ENCODE data around the gene TRIO. TPM values are rescaled to one million over a fixed set of nuclear protein-coding genes. Genes with fewer than 3 reads are reported as not detected.

The TRIO gene
- total and polyA plus RNA-seq, 7 donors: 18.5 to 77.5 (median 35.0) TPM

GRCh38 chr5:14231156-14231555 lies 88.0 kb downstream of the TRIO start:
- ATAC-seq (no peak), DNase-seq (no peak)
- H3K4me3 ChIP-seq: no peak overlapping the region
- intact Hi-C loops (cut with DNase I): no loop called here
- H3K4me1 ChIP-seq: peaks cover 51% of the 10 kb centered on the region
- no peaks in the 10 kb centered on the region for H3K36me3 ChIP-seq (ENCODE audit: insufficient read depth in 1 of 2, low read depth in 1 of 2)
- no peaks in the 10 kb centered on the region for H3K9me3 ChIP-seq
- H3K27ac ChIP-seq: no peak overlapping the region
- TF ChIP-seq, protein P1, sequence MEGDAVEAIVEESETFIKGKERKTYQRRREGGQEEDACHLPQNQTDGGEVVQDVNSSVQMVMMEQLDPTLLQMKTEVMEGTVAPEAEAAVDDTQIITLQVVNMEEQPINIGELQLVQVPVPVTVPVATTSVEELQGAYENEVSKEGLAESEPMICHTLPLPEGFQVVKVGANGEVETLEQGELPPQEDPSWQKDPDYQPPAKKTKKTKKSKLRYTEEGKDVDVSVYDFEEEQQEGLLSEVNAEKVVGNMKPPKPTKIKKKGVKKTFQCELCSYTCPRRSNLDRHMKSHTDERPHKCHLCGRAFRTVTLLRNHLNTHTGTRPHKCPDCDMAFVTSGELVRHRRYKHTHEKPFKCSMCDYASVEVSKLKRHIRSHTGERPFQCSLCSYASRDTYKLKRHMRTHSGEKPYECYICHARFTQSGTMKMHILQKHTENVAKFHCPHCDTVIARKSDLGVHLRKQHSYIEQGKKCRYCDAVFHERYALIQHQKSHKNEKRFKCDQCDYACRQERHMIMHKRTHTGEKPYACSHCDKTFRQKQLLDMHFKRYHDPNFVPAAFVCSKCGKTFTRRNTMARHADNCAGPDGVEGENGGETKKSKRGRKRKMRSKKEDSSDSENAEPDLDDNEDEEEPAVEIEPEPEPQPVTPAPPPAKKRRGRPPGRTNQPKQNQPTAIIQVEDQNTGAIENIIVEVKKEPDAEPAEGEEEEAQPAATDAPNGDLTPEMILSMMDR (IDR thresholded peaks at IDR 0.05): no peak
- WGBS, 3 donors: 92 to 99% (median 94%) methylated on average over 2 of the region's 2 CpGs
- H3K27me3 ChIP-seq (ENCODE audit: insufficient read depth in 3 of 3, low read length in 2 of 3): no peaks in the 10 kb centered on the region

DNA sequence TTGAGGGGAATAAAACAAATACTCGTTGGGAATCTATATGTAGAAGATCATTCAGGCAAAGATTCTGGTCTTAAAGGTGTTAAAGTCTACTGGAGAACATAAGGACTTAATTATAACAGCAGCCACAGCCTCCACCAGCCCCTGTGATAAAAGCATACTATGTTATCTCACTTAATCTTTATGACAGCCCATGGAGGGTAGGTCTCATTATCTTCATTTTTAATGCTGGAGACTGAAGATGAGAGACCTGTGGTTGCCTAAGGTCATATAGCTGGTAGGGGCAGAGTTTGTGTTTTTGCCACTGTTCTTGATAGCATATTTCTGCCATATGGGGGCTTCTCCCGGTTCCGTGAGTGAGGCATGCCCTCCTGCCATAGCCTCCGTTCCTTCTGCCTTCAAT lies 88.7 kb downstream of the TRIO start:
- Histone ChIP-seq H3K27ac (no peak overlapping the region), H3K4me1 (peaks cover 46% of the 10 kb centered on the region), H3K4me3 (no peak overlapping the region), H3K9me3 (no peaks in the 10 kb centered on the region), H3K27me3 (ENCODE audit: insufficient read depth in 3 of 3, low read length in 2 of 3) (no peaks in the 10 kb centered on the region), H3K36me3 (ENCODE audit: insufficient read depth in 1 of 2, low read depth in 1 of 2) (no peaks in the 10 kb centered on the region)
- DNase-seq (no peak), ATAC-seq (no peak)
- WGBS, 3 donors: 91 to 98% (median 93%) methylated on average over 4 of the region's 4 CpGs
- TF ChIP-seq, protein P1 (IDR thresholded peaks at IDR 0.05): no peak
- intact Hi-C loops (cut with DNase I): no loop called here

DNA sequence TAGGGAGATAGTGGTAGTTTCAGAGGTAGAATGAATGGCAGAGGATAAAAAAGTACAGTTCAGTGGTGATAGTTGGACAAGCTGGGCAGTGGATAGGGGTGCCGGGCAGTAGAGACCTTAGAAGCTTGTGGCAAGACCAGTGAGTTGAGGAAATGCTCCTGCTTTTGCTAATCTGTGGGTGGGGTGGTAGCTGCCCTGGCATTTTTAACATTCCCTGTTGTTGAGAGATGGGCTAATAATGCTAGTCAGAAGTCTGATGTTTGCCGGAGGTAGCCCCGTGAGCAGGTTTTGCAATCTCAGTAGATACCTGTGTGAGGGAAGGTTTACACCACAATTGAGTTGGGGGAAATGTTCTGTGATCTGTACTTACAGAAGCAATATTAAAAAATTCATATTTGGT lies 91.1 kb downstream of the TRIO start:
- Histone ChIP-seq H3K4me1 (peaks cover 44% of the 10 kb centered on the region), H3K4me3 (no peak overlapping the region), H3K27ac (no peak overlapping the region), H3K9me3 (no peaks in the 10 kb centered on the region), H3K36me3 (ENCODE audit: insufficient read depth in 1 of 2, low read depth in 1 of 2) (no peaks in the 10 kb centered on the region), H3K27me3 (ENCODE audit: insufficient read depth in 3 of 3, low read length in 2 of 3) (no peaks in the 10 kb centered on the region)
- no peak for DNase-seq
- TF ChIP-seq, protein P1 (IDR thresholded peaks at IDR 0.05): no peak
- intact Hi-C loops (cut with DNase I): no loop called here
- peak in 1 of 4 donors; percentile 15 for ATAC-seq
- 90 to 93% (median 93%) methylated on average over 3 of the region's 3 CpGs for WGBS, 3 donors

DNA sequence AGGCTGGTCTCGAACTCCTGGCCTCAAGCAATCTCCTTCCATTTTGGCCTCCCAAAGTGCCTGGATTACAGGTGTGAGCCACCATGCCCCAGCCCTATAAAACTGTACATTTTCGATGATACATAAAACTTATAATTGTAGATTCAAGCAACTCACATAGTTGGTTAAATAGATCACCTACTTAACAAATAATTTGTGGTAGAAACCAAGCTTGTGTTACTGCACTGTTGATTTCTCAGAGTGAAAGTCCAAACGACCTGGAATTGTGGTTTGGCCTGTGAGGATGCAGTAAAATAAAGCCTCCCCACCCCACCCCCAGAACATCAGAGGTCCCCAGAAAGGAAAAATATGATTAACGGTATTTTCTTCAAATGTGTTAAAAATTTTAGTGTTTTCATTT lies 92.7 kb downstream of the TRIO start:
- no peak for ATAC-seq
- no peak for DNase-seq
- Histone ChIP-seq H3K4me1 (peaks cover 51% of the 10 kb centered on the region), H3K9me3 (no peaks in the 10 kb centered on the region), H3K27me3 (ENCODE audit: insufficient read depth in 3 of 3, low read length in 2 of 3) (no peaks in the 10 kb centered on the region), H3K27ac (no peak overlapping the region), H3K36me3 (ENCODE audit: insufficient read depth in 1 of 2, low read depth in 1 of 2) (no peaks in the 10 kb centered on the region), H3K4me3 (no peak overlapping the region)
- 83 to 88% (median 88%) methylated on average over 4 of the region's 4 CpGs for WGBS, 3 donors
- TF ChIP-seq, protein P1 (IDR thresholded peaks at IDR 0.05): no peak
- intact Hi-C loops (cut with DNase I): no loop called here

DNA sequence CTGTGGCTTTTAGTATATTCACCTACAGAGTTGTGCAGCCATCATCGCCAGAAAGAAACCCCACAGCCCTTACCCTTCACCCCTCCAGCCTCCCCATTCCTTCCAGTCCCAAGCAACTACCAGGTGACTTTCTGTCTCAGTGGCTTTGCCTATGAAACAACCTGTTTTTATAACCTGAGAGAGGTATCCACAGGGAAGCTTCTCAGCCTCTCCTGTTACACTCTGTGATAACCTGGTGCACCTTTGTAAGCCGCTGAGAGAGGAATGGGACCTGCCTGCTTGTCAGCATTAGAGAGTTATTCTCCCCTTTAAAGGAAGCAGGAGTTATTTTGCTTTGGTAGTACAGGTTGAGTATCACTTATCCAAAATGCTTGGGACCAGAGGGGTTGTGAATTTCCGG lies 93.6 kb downstream of the TRIO start:
- H3K4me3 ChIP-seq: no peak overlapping the region
- H3K27ac ChIP-seq: no peak overlapping the region
- H3K36me3 ChIP-seq (ENCODE audit: insufficient read depth in 1 of 2, low read depth in 1 of 2): no peaks in the 10 kb centered on the region
- TF ChIP-seq, protein P1 (IDR thresholded peaks at IDR 0.05): no peak
- WGBS, 3 donors: 91 to 96% (median 95%) methylated on average over 3 of the region's 3 CpGs
- no peaks in the 10 kb centered on the region for H3K9me3 ChIP-seq
- no peaks in the 10 kb centered on the region for H3K27me3 ChIP-seq (ENCODE audit: insufficient read depth in 3 of 3, low read length in 2 of 3)
- intact Hi-C loops (cut with DNase I): no loop called here
- peak in 2 of 4 donors; percentile 17 to 20 for ATAC-seq
- no peak for DNase-seq
- peaks cover 60% of the 10 kb centered on the region for H3K4me1 ChIP-seq

Measured in psoas muscle (tissue), 8 donors.